ENCODE results near the gene NCK2. TPM values are rescaled to one million over a fixed set of nuclear protein-coding genes. Genes with fewer than 3 reads are reported as not detected.

NCK2 gene
- total and polyA plus RNA-seq, 10 of the 15 experiments (the other 5 are each of a cell fraction or from before 2014, with no cell fraction given), result 1.2 to 30.9 (median 14.1) TPM

DNA sequence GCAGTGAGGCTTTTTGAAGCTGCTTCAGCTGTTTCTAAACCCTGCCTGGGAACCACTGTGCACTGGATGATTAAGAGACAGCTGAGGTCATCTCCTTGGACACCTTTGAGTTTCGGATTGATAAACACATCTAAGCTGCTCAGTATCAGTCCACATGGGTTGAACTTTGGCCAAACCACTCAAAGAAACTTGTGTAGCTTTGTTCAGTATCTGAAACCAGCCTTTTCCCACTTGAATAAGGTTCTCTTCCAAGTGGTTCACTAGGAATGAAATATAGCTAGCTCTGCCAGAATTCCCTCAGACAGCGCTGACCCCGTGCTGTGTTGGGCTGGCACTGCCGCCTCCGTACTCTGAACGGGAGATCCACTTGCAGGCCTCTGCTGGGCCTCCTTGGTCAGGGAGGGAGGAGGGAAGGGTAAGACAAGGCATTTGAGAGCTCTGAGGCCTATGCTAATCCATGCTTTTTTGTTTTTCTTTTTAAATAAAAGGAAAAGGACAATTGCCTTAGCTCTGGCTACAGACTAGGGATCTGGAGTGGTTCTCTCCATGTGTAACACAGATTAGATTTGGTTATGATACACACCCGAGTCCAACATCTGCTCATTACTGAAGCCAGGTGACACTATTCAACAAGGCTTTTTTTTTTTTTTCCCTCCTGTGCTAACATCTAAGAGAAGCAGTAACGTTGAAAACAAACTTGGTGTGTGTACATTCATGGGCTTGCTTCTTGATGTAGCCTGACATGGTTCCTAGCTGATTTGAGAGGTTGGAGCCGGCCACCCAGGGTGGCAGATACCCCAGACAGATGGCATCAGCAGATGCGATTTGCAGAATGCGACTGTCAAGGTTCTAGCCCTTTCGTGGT, 67.7 kb downstream of the NCK2 start (continued):
- TF ChIP-seq, protein P1, sequence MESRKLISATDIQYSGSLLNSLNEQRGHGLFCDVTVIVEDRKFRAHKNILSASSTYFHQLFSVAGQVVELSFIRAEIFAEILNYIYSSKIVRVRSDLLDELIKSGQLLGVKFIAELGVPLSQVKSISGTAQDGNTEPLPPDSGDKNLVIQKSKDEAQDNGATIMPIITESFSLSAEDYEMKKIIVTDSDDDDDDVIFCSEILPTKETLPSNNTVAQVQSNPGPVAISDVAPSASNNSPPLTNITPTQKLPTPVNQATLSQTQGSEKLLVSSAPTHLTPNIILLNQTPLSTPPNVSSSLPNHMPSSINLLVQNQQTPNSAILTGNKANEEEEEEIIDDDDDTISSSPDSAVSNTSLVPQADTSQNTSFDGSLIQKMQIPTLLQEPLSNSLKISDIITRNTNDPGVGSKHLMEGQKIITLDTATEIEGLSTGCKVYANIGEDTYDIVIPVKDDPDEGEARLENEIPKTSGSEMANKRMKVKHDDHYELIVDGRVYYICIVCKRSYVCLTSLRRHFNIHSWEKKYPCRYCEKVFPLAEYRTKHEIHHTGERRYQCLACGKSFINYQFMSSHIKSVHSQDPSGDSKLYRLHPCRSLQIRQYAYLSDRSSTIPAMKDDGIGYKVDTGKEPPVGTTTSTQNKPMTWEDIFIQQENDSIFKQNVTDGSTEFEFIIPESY (IDR thresholded peaks at IDR 0.05), result no peak
- TF ChIP-seq GABPA (IDR thresholded peaks at IDR 0.05; ENCODE audit: low read depth) (no peak), MEF2B (IDR thresholded peaks at IDR 0.05; ENCODE audit: partially characterized antibody, poor library complexity, severe bottlenecking) (peak; percentile 22), CBX3 (IDR thresholded peaks at IDR 0.05; ENCODE audit: borderline replicate concordance, low read depth) (no peak), DPF2 (IDR thresholded peaks at IDR 0.05) (peak; percentile 65), IKZF1 (conservative IDR thresholded peaks at IDR 0.05) (peak; percentile 80), POLR2AphosphoS5 (IDR thresholded peaks at IDR 0.05; ENCODE audit: low read length) (no peak), IKZF2 (IDR thresholded peaks at IDR 0.05) (peak; percentile 64 to 76; a peak in 3 of 4 replicates), RUNX3 (IDR thresholded peaks at IDR 0.05; ENCODE audit: low read length) (peak; percentile 78), ATF7 (IDR thresholded peaks at IDR 0.05; ENCODE audit: low read depth) (peak; percentile 68), CHD2 (IDR thresholded peaks at IDR 0.05; ENCODE audit: borderline replicate concordance, low read depth, low read length) (no peak), TCF12 (IDR thresholded peaks at IDR 0.05; ENCODE audit: low read depth, low read length) (peak; percentile 35; the same call in 1 of the 2 replicates), SIX5 (IDR thresholded peaks at IDR 0.05; ENCODE audit: low read depth, low read length, severe bottlenecking) (no peak)
- TF ChIP-seq, protein P2, sequence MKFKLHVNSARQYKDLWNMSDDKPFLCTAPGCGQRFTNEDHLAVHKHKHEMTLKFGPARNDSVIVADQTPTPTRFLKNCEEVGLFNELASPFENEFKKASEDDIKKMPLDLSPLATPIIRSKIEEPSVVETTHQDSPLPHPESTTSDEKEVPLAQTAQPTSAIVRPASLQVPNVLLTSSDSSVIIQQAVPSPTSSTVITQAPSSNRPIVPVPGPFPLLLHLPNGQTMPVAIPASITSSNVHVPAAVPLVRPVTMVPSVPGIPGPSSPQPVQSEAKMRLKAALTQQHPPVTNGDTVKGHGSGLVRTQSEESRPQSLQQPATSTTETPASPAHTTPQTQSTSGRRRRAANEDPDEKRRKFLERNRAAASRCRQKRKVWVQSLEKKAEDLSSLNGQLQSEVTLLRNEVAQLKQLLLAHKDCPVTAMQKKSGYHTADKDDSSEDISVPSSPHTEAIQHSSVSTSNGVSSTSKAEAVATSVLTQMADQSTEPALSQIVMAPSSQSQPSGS (IDR thresholded peaks at IDR 0.05; ENCODE audit: low read length), result peak; percentile 83
- TF ChIP-seq, protein P3, sequence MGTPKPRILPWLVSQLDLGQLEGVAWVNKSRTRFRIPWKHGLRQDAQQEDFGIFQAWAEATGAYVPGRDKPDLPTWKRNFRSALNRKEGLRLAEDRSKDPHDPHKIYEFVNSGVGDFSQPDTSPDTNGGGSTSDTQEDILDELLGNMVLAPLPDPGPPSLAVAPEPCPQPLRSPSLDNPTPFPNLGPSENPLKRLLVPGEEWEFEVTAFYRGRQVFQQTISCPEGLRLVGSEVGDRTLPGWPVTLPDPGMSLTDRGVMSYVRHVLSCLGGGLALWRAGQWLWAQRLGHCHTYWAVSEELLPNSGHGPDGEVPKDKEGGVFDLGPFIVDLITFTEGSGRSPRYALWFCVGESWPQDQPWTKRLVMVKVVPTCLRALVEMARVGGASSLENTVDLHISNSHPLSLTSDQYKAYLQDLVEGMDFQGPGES (IDR thresholded peaks at IDR 0.05), result no peak
- TF ChIP-seq, protein P4, sequence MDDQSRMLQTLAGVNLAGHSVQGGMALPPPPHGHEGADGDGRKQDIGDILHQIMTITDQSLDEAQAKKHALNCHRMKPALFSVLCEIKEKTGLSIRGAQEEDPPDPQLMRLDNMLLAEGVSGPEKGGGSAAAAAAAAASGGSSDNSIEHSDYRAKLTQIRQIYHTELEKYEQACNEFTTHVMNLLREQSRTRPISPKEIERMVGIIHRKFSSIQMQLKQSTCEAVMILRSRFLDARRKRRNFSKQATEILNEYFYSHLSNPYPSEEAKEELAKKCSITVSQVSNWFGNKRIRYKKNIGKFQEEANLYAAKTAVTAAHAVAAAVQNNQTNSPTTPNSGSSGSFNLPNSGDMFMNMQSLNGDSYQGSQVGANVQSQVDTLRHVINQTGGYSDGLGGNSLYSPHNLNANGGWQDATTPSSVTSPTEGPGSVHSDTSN (IDR thresholded peaks at IDR 0.05; ENCODE audit: insufficient replicate concordance, low read depth, low read length), result peak; percentile 20
- TF ChIP-seq, protein P5, sequence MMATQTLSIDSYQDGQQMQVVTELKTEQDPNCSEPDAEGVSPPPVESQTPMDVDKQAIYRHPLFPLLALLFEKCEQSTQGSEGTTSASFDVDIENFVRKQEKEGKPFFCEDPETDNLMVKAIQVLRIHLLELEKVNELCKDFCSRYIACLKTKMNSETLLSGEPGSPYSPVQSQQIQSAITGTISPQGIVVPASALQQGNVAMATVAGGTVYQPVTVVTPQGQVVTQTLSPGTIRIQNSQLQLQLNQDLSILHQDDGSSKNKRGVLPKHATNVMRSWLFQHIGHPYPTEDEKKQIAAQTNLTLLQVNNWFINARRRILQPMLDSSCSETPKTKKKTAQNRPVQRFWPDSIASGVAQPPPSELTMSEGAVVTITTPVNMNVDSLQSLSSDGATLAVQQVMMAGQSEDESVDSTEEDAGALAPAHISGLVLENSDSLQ (IDR thresholded peaks at IDR 0.05), result peak; percentile 34; the same call in 1 of the 2 replicates

Data from GM12878 (cell line).